NCI-H345 treated with DMSO at 0.1 percent for 48 hours (cell line): ENCODE measurements around the gene PSMA6.
"Not testable (repeated sequence)": the region's sequence is repeated elsewhere in the genome, so short reads cannot be mapped to it uniquely, and the experiment has no call there.

Experiments
- DNase-seq: peaks from one replicate; lab custom pipeline; 2025; ENCODE audit not compliant: unreplicated experiment; lab: John Stamatoyannopoulos, UW

PSMA6 gene

DNA sequence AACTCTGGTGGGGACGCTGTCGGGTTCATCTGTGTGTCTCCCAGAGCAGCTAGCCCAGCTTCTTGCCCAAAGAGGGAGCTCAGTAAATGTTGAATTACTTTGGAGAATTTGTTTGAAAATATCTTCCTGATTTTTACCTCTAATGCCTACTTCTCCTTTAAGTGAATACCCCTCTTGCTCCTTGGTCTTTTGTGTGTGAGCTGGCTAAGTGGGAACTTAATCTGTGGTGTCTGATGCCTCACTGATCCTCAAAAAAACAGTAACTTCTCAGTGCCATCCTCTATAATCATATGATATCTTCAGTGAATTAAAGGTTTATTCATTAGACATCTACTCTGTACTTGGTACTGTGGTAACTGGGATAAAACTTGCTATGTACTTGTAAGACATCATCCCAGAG is 7.7 kb upstream of the PSMA6 start:
- DNase-seq: no peak

DNA sequence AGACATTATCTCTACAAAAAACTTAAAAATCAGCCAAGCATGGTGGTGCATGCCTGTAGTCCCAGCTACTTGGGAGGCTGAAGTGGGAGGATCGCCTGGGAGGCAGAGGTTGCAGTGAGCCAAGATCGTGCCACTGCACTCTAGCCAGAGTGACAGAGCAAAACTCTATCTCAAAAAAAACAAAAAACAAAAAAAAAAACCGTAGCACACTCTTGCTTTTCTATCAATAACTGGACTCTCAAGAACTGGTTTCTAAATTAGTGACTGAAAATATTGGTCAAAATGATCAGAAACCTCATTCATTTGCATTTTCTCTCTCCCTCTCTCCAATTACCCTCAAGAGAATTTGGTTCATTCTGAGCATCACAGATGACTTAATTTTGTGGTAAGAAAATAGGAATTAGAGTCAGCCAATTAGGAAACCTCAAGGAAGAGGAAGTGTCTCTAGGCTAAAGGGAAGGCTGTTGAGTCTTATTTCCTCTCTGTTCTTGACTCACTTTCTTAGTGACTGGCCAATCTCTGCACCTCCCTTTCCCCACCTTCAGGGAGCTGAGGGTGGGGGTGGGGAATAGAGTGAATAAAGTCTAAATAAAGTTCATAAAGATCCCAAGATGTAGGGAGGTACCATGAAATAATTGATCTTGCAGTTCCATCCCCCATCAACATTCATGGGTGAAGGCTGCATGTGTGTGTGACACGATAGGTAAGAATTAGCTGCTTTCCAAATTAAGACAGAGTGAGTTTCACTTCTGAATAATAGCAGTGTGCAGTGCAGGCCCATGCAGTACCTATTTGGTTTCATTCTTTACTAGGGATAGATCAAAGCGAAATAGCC is 6.8 kb upstream of the PSMA6 start:
- DNase-seq: no peak

DNA sequence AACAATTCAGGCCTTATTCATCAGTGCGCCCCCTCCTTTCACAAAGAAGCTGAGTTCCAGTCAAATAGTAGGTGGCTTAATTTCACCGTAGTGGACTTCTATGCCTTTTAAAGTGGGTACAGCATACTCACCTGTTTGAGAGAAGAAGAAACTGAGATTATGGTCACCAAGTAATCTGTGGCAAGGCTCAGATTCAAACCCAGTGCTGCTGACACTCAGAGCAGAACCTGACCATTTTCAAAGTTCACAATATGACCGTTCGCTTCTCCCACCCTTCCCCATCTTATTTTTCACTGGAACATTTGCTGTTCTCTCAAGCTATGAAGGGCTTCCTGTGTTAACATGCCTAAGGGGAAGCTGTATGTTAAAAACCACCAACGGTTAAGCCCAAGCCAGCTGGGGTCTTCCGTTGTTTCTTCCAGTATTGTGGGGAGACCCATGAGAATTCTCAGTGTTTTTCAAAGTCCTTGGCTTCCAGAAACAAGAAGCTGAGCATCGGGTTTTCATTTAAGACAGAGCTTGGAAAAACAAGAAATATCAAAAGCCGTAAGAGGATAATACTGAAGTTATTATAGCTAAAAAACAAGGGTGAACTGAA is 6.1 kb upstream of the PSMA6 start:
- no peak for DNase-seq

DNA sequence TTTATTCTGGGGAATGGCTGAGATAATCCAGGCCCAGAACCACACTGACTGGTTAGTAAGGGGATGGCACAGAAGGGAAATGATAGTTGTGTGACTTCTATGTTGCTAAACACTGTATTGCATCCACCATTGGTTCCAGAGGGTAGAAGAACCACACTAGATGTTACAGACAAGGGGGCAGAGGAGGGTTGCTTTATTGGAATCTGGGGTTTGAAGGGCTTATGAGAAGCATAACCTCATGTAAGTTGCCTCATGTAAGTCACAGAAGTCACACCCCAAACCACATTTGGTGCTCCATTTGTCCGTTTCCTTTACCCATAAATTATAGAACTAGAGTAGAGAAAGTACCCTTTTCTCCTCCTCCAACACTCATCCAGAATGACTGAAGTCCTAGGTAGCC is 5.5 kb upstream of the PSMA6 start:
- no peak for DNase-seq

DNA sequence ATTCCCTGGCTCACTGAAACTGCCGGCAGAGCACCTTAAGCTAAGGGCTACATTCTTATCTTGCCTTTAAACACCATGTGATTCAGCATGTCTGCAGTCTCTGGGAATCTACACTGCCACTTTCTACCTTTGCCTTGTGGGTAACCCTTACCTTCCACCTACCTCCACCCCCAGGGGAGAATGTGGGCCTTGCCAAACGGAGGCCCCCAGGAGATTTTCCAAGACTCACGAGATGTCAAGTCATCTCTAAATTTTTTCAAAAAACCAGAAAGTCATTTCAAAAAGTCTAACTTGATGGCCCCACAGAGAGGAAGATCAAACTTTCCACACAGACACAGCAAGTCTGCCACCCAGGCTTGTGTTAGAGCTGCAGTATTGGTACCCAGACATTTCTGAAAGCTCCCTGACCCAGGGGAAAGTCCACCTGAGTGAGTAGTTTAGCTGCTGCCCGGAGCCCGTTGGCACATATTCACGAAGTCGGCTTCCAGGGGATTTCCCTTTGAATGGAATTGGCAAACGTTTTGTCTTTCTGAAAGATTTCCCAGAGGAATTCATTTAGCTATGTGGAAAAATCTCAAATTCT is 4.7 kb upstream of the PSMA6 start:
- no peak for DNase-seq

DNA sequence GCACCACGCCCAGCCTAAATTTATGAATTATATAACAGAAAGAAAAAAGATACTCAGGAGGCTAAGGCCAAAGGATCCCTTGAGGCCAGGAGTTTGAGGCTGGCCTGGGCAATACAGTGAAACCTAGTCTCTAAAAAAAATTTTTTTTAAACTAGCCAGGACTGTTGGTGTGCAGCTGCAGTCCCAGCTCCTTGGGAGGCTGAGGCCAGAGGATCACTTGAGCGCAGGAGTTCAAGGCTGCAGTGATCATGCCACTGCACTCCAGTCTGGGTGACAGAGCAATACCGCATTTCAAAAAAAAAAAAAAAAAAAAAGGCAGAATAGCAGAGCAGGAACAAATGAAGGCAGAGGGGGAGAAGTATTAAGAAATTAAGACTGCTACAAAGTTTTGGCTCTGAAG is 2.6 kb upstream of the PSMA6 start:
- no peak for DNase-seq

DNA sequence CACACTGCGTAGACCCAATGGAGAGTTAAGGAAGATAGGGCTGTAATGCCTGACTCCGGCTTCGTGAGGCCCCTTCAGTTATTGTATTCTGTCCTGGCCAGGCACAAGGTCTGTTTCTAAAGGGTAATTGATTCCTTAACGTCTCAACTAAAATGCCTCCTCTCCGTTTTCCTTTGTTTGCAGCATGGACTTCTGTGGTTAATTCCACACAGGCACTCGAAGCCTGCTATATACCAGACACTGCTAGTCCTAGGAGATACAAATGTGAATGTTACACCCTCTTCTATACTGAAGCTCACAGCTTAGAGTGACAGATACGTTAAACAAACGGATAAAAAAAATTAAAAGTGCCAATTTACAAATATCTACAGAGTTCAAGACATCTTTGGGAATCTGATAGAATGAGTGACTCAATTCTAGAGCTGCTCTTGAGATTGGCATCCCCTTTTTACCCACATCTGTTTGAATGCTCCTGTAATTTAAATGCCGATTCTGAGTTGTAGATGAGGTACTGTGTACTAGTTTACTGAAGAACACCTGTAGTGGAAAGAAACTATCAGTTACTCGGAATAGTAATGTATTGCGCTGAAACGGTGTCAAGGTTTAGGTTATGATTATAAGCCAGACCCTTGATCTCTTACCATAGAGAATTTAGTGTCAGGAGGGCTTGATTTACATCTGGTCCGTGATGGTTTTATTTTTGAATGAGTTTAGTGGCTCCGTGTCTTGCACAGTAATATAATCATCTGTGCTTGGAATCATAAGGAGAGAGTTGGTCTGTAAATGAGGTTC is 784 bp downstream of the PSMA6 start:
- DNase-seq: no peak

DNA sequence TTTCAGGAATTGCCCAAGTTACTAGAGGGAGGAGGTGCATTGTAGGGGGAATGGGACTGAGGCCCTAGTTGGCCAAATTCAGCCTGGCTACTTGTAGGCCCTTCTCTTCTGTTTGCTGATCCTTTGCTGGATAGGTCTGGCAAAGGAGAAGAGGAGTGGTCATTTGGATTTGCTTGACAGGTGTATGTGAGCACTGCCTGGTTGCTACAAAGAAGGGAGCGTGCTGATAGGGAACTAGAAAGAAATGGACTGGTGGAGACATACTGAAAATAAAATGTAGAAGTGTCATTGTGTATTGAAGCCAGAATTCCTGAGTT is 3.6 kb downstream of the PSMA6 start:
- no peak for DNase-seq

DNA sequence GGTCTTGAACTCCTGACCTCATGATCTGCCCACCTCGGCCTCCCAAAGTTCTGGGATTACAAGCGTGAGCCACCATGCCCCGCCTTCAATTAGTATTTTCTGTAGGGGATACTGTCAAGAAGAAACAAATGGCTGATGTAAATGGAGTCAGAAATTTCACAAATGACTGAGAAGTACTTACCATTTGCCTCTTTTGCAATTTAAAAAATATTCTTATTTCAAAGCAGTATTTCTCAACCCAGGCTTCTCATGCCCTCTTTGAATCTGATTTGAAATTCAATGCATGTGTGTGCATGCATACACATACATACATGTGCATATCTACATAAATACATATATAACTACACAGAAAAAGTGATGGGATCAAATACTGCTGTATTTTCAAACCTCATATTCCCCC is 4.4 kb downstream of the PSMA6 start:
- no peak for DNase-seq

DNA sequence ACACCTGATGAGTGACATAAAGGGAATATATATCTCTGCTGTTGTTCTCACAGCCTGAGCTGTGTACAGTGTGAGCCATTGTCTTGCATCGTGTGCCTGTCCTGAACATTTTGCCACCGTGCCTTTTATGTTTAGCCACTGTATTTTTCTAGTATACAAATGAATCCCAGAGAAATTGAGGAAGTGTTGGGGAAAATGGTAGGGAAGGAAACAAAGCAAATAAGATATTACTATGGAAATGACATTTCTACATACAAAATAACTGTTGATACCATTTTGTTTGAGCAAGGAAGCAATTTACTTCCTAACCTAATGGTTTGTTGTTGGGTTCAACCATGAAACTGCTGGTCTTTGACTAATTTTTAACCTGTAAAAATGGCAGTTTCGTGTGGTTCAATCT is 5.5 kb downstream of the PSMA6 start:
- no peak for DNase-seq

DNA sequence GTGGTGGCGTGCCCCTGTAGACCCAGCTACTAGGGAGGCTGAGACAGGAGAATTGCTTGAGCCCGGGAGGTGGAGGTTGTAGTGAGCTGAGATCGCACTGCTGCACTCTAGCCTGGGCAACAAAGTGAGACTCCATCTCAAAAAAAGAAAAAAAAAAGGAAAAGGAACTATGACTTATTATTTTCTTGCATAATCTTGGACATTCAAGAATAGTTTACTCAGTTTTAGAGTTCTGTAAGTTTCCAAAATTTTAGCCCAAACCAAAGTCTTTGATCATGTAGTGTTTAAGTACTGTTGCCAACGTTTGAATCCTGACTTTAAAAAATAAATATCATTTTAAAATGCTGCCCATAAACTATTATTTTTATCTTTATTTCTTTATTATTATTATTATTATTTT is 6.2 kb downstream of the PSMA6 start:
- no peak for DNase-seq

DNA sequence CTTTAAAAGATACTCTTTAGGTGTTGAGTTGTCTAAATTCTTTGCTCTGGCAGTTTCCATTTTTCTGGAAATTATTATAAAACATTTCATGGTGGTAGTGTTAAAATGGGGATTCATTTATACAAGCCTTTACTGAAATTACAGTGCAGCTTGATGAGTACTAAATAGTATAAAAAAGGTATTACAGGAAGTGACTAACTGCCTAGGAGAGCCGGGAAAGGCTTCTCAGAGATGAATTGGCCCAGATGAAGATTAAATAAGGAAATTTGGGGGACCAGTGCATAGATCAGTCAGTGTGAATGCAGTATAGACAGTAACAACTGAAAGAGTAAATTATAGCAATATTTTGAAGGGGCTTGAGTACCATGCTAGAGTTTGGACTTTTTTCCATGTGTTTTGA is 7.5 kb downstream of the PSMA6 start:
- no peak for DNase-seq

DNA sequence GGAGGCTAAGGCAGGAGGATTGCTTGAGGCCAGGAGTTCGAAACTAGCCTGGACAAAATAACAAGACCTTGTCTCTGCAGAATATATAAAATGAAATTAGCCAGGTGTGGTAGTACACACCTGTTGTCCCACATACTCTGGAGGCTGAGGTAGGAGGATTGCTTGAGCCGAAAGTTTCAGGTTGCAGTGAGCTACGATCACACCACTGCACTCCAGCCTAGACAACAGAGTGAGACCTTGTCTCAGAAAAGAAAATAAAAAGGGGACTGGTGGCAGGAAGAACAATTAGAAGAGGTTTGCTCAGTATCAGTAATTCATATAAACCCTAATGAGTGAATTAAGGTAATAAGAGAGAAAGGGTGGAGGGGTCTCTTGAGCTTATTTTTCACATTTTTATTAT is 8.0 kb downstream of the PSMA6 start:
- DNase-seq: no peak

DNA sequence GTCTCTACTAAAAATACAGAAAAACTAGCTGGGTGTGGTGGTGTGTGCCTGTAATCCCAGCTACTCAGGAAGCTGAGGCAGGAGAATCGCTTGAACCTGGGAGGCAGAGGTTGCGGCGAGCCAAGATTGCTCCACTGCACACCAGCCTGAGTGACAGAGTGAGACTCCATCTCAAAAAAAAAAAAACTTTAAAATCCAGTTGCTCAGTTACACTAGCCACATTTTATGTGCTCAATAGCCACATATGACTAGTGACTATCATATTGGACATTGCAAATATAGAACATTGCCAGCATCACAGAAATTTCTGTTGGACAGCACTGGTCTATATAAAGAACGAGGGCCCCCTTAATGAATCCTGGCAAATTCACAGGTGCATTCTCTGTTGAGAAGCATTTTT is 9.2 kb downstream of the PSMA6 start:
- not testable (repeated sequence) for DNase-seq

DNA sequence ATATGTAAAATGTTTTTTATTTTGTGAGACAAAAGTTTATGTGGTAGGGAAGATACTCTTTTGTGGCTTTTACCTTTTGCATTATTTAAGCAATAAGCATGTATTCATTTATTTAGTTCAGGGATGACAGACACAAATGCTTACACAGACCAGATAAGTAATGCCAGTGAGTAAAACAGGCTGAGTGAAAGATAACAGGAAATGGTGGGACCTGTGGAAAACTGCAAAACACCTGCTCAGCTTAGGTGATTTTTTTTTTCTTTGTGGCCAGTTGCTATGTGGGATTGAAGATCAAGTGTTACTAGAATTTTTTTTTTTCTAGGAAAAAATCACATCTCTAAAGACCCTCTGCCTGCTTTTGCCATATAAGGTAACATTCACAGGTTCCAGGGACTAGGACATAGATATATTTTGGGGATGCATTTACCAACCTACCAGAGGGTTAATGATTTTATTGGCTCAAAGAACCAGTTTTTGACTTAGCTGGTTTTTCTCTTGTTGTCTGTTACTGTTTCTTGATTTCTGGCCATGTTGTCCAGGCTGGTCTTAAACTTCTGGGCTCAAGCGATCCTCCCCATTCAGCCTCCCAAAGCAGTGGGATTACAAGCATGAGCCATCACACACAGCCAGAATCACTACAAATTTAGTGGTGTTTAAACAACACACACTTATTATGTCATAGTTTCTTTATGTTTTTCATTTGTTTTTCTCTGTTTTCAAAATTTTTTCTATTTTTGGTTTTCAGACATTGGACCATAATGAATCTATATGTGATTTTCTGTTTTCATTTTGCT is 9.8 kb downstream of the PSMA6 start:
- DNase-seq: no peak

DNA sequence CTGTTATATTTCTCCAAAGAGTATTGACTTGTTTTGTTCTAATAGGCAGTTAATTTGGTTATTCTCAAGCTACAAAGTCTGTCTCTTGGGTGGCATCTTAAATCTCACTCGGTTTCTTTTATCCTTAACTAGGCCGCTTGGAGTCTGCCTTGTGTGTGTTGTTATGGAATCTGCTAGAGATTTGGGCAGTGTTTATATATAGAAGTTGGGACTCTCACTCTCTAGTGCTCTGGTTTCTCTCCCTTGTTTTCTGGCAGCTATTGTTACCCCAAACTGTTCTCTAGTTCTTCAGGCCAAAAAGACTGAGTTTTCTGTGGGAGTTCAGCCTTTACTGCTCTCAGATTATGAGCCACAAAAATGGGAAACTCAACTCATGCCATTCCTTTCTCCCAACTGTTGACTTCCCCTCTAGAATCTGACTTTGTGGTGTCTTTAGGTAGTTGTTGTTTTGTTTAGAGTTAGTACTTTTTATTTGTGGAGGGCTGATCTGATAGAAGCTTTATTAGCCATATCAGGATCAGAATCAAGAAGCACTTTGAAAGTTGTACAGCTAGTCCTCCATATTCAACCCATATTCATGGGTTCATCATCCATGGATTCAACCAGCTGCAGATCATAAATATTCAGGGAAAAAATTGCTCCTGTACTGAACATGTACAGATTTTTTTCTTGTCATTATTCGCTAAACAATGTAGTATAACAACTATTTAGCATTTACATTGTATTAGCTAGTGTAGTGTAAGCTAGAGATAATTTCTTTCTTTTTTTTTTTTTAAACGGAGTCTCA is 11.2 kb downstream of the PSMA6 start:
- DNase-seq: no peak

DNA sequence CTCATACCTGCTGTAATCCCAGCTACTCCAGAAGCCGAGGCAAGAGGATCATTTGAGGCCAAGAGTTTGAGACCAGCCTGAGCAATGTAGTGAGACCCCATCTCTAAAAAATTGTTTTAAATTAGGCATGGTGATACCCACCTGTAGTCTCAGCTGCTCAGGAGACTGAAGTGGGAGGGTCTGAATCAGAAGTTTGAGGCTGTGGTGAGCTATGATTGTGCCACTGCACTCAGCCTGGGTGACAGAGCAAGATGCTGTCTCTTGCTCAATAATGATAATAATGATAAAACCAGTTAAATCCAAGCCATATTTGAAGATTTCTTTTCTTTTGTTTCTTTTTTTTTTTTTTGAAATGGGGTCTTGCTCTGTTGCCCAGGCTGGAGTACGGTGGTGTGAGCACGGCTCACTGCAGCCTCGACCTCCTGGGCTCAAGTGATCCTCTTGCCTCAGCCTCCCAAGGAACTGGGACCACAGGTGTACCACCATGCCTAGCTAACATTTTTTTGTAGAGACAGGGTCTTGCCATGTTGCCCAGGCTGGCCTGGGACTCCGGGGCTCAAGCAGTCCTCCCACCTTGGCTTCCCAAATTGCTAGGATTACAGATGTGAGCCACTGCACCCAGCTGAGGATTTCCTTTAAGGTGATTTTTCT is 12.8 kb downstream of the PSMA6 start:
- DNase-seq: no peak

DNA sequence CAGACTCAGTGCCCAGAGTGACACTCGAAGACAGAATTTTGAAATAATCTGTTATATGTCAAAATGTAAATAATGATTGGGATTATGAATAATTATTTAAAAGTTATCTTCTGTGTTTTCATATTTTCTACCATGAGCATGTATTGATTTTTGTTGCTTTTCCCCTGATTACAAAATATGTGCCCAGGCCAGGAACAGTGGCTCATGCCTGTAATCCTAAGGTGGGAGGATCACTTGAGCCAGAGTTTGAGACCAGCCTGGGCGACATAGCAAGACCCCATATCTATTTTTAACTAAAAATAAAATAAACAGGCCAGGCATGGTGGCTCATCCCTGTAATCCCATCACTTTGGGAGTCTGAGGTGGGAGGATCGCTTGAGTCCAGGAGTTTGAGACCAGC is 13.5 kb downstream of the PSMA6 start:
- no peak for DNase-seq

DNA sequence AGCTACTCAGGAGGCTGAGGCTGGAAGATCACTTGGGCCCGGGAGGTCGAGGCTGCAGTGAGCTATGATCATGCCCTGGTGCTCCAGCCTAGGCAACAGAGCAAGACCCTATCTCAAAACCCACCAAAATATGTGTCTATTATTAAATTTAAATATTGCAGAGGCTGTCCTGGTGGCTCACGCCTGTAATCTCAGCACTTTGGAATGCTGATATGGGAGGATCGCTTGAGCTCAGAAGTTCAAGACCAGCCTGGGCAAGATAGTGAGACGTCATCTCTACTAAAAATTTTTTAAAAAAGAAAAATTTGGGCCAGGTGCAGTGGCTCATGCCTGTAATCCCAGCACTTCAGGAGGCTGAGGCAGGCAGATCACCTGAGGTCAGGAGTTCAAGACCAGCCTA is 13.9 kb downstream of the PSMA6 start:
- no peak for DNase-seq

DNA sequence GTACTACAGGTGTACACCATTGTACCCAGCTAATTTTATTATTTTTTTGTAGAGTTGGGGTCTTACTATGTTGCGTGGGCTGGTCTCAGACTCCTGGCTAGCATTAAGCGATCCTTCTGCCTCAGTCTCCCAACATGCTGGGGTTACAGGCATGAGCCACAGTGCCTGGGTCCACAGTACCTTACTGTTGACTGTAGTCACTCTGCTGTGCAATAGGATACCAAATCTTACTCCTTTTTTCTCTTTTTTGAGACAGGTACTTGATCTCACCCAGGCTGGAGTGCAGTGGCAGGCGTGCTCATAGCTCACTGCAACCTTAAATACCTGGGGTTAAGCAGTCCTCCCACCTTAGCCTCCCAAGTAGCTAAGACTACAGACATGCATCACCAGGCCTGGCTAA is 25.6 kb downstream of the PSMA6 start:
- DNase-seq: no peak
